GM13976 (cell line): ENCODE results near the gene KCNQ1.

Experiments
- DNase-seq: peaks from one replicate; pipeline ENCODE4 v3.0.0; 2012; ENCODE audit warnings: low spot score
- CTCF ChIP-seq: IDR thresholded peaks from 2 replicates; pipeline ENCODE4 v1.5.1; 2012; ENCODE audit warnings: borderline replicate concordance, mild to moderate bottlenecking; ENCODE audit not compliant: insufficient read depth; ENCODE audit errors: extremely low read depth, missing control alignments, control extremely low read depth
- in situ Hi-C: fragments of 300-500 bp; cut with MboI; formaldehyde crosslinking; loops from one replicate; pipeline ENCODE4 v1.12.0; 2022; ENCODE audit warnings: low sequenced_read_pairs, mixed read lengths, inconsistent platforms; ENCODE audit not compliant: unreplicated experiment

KCNQ1 gene

GRCh38 chr11:2746401-2747247 is 301.8 kb downstream of the KCNQ1 start:
- no peak for DNase-seq
- TF ChIP-seq CTCF, result no peak
- in situ Hi-C loops, result loop anchor here (25.0 kb wide), 1 partner anchor 109 kb away; no protein-coding TSS in a partner anchor

- TF ChIP-seq CTCF, result no peak
- in situ Hi-C loops, result loop anchor here (25.0 kb wide), 1 partner anchor 110 kb away; no protein-coding TSS in a partner anchor
- DNase-seq, result no peak
Measured at GRCh38 chr11:2747248-2748027, 302.6 kb downstream of the KCNQ1 start.

GRCh38 chr11:2748061-2748813 is 303.4 kb downstream of the KCNQ1 start:
- in situ Hi-C loops, result loop anchor here (25.0 kb wide), 1 partner anchor 111 kb away; no protein-coding TSS in a partner anchor
- DNase-seq, result no peak

GRCh38 chr11:2748814-2749554 is 304.2 kb downstream of the KCNQ1 start:
- in situ Hi-C loops, result loop anchor here (25.0 kb wide), 1 partner anchor 112 kb away; no protein-coding TSS in a partner anchor
- no peak for DNase-seq
- TF ChIP-seq CTCF, result no peak

More at GRCh38 chr11:2748061-2748813, 303.4 kb downstream of the KCNQ1 start:
- TF ChIP-seq CTCF, result no peak

- DNase-seq, result no peak
- TF ChIP-seq CTCF, result no peak
- in situ Hi-C loops, result loop anchor here (25.0 kb wide), 1 partner anchor 188 kb away; no protein-coding TSS in a partner anchor
Measured at GRCh38 chr11:2750101-2750681, 305.4 kb downstream of the KCNQ1 start.
